Keratinocyte (primary cell): ENCODE results near the gene TMEM266.

Experiments used
- EZH2 ChIP-seq: IDR thresholded peaks from one replicate; pipeline ENCODE4 v1.6.1; 2012; ENCODE audit warnings: inconsistent platforms, mild to moderate bottlenecking, low read length, moderate library complexity
- TF ChIP-seq, protein P1 (sequence below), 3 experiments: IDR thresholded peaks in 1 of 3; conservative IDR thresholded peaks in 1 of 3; optimal IDR thresholded peaks in 1 of 3; 2 replicates in 2 of 3; 3 replicates in 1 of 3; pipeline versions ENCODE3 to v1.5.1; 2011; ENCODE audit warnings: low read length in 3 of 3, mild to moderate bottlenecking in 3 of 3, moderate library complexity in 2 of 3, control low read depth in 1 of 3, inconsistent platforms in 1 of 3; ENCODE audit not compliant: insufficient read depth in 2 of 3; ENCODE audit errors: extremely low read depth in 1 of 3

DNA sequence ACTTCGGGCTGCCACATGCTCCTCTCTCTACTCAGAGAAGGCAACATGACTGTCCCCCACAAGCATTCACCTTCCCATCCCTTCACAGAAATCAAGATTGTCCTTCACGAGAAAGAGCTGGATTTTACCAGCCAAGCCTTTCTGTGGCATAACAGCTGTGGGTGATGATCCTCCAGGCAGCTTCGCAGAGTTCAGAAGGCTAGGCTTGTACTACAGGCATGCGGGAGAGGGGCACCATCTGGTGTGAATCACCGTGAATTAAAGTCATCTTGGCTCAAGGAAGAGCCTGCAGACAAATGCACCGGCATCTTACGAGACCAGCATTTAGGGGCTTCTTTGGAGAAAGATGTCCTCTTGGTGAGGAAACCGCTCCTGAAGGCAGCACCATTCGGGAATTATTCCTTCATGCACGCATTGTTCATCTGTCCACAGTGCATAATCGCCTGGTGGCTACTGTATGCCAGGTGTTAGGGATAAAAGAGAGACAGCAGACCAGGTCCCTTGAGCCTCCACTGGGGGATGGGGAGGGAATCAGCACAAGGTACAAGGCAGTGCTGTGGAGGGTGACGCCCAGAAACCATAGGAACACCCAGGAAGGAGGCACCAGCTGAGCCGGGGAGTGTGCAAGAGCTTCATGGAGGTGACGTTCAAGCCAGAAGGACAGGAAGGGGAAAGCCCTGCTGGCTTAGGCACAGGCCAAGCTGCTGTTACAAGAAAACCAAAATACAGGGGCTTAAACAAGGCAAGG, 108.6 kb downstream of the TMEM266 start:
- TF ChIP-seq, protein P1, sequence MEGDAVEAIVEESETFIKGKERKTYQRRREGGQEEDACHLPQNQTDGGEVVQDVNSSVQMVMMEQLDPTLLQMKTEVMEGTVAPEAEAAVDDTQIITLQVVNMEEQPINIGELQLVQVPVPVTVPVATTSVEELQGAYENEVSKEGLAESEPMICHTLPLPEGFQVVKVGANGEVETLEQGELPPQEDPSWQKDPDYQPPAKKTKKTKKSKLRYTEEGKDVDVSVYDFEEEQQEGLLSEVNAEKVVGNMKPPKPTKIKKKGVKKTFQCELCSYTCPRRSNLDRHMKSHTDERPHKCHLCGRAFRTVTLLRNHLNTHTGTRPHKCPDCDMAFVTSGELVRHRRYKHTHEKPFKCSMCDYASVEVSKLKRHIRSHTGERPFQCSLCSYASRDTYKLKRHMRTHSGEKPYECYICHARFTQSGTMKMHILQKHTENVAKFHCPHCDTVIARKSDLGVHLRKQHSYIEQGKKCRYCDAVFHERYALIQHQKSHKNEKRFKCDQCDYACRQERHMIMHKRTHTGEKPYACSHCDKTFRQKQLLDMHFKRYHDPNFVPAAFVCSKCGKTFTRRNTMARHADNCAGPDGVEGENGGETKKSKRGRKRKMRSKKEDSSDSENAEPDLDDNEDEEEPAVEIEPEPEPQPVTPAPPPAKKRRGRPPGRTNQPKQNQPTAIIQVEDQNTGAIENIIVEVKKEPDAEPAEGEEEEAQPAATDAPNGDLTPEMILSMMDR (optimal IDR thresholded peaks at IDR 0.05 in 1 of 3, IDR thresholded peaks at IDR 0.05 in 1 of 3, conservative IDR thresholded peaks at IDR 0.05 in 1 of 3; ENCODE audit: extremely low read depth in 1 of 3, insufficient read depth in 2 of 3, low read length in 3 of 3) = no peak
- TF ChIP-seq EZH2 = no peak
